Inflammatory macrophage treated with lipopolysaccharide for 4 hours (primary cell): ENCODE results near the gene MICAL2.

Source experiments
- DNase-seq: peaks from one replicate; pipeline ENCODE4 v3.0.0-alpha.2; 2020

The MICAL2 gene

GRCh38 chr11:12291766-12292165 is 181.4 kb downstream of the MICAL2 start:
- DNase-seq: peak; percentile 80

DNA sequence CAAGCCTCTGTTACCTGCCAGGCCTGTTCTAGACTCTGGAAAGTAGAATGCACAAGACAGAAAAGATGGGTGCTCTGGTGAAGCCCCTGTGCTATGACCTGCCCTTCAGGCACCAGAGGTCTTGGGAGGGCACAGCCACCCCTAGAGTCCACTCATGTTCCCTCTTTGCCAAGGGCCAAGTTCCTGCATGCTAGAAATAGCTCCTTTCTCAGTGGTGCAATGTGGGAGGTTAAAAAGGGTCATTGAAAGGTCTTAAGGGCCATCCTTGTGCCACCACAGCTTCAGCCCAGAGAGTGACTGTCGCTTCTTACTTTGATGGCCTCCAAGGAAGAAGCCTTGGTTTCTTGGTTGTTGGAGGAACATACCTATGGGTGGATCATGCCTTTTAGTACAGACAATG is 182.4 kb downstream of the MICAL2 start:
- DNase-seq: peak; percentile 61

GRCh38 chr11:12293486-12293885 is 183.1 kb downstream of the MICAL2 start:
- DNase-seq: no peak

DNA sequence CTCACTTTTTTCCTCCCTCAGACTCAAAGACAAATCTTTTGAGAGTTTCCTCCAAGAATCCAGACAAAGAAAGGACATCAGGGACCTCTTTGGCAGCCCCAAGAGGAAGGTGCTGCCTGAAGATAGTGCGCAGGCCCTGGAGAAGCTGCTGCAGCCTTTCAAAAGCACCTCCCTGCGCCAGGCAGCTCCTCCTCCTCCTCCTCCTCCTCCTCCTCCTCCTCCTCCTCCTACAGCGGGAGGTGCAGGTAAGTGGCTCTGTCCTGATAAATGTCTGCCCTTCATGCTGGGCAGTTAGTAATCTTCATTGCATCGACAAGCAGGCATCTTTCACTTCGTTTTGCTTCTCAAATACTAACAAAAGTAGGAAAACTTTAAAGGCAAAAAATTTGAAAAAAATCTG is 184.2 kb downstream of the MICAL2 start:
- DNase-seq: no peak

DNA sequence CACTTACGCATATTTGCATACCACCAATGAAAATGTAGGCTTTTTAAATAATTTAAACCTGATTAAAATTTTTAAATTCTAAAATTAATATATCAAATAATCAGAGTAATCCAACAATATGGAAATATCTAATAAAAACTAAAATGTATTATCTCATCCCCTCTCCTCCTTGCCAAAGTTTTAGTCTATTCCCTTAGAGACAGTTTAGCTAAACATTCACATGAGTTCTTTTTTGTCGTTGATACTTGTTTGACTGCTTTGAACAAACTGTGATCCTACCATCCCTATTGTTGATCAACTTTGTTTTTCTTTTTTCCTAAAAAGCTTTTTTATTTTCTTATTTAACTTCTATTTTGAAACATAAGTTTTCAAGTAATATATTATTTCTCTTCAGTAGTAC is 185.6 kb downstream of the MICAL2 start:
- no peak for DNase-seq

GRCh38 chr11:12298610-12299009 is 188.2 kb downstream of the MICAL2 start:
- no peak for DNase-seq

DNA sequence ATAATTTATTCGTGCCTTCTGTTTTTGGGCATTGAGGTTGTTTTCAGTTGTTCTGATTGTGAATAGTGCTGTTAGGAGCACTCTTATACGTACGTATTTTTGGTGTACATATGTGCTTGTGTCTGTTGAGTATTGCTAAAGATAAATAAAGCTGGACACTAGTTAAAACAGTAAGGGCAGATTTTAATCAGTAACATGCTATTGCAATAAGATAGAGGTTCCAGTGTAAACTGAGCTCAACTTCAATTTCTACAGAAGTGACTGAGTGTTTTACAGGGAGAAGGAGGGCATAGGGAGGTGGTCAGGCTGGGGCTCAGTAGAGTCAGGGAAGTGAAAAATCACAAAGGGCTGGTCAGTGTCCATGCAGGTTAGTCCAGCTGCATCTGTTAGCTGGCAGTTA is 191.0 kb downstream of the MICAL2 start:
- DNase-seq: no peak

DNA sequence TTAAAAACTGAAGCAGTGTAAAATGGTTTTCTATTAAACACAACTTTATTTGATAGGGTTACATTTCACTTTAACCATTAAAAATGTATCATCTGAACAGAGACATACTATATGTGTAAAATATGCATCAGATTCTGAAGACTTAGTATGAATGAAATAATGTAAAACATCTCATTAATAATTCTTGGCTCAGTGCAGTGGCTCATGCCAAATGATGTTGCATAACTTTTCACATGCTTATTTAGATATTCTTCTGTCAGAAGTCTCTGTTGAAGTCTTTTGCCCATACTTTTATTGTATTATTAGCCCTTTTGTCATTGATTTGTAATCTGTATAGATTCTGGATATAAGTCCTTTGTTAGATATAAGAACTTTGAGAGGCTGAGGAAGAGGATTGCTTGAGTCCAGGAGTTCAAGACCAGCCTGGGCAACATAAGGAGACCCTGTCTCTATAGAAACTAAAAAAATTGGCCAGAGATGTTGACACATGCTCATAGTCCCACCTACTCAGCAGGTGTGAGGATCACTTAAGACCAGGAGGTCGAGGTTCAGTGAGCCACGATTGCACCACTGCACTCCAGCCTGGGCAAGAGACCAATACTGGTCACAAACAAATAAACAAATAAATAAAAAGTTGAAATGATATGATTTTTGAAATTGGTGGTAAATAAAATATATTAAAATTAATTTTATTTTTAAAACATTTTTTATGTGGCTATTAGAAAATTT is 193.2 kb downstream of the MICAL2 start:
- DNase-seq: no peak

DNA sequence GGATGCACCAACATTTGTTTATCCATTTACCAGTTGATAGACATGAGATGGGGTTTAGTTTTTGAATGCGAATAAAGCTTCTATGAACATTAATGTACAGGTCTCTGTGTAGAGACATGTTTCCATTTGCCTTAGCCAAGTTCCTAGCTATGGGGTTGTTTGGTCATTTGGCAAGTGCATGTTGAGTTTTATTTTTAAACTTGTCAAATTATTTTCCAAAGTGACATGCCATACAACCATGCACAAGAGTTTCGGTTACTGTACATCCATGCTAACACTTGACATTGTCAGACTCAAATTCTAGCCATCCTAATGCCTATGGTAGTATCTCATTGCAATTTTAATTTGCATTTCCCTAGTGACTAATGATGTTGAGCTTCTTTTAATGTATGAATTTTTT is 196.4 kb downstream of the MICAL2 start:
- DNase-seq: no peak

DNA sequence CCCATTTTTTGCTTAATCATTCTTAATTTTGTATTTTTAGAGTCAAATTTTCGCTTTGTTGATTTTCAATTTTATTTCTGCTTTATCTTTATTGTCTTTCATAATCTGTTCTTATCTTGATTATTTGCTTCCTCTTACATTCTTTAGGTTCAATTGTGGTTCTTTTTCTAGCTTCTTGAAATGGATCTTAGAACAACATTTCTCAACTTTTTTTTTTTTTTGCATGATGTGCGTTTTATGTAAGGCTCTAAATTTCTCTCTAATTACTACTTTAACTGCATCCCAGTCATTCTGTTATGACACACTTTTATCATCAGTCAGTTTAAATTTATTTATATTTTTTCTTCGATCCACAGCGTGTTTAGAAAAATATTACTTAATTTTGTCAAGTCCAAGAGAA is 201.7 kb downstream of the MICAL2 start:
- no peak for DNase-seq
